ENCODE results near the gene HINT2. TPM values are rescaled to one million over a fixed set of nuclear protein-coding genes. Genes with fewer than 3 reads are reported as not detected.

The HINT2 gene
- total RNA-seq, 1 experiment from 2014 or later: 51.5 TPM

GRCh38 chr9:35842795-35843194 lies 28.0 kb upstream of the HINT2 start:
- TF ChIP-seq CTCF (conservative IDR thresholded peaks at IDR 0.05; ENCODE audit: low read depth, low read length): no peak
- TF ChIP-seq EZH2 (IDR thresholded peaks at IDR 0.05; ENCODE audit: borderline replicate concordance, low read depth, low read length, poor library complexity, severe bottlenecking): no peak
- ChIA-PET POLR2A (ENCODE audit: low non-redundant PET) (no interaction called here), CTCF (no interaction called here)
- intact Hi-C loops (cut with micrococcal nuclease; ENCODE audit: unreplicated experiment): no loop called here
- H3K4me1 ChIP-seq (ENCODE audit: insufficient read depth, low read length, poor library complexity, severe bottlenecking): no peaks in the 10 kb centered on the region
- no peaks in the 10 kb centered on the region for H3K27me3 ChIP-seq (replicated peaks; ENCODE audit: insufficient read depth, low read depth, low read length, poor library complexity)
- no peaks in the 10 kb centered on the region for H3K9me3 ChIP-seq (ENCODE audit: low read depth, low read length, poor library complexity, severe bottlenecking)
- no peak overlapping the region for H3K4me3 ChIP-seq (ENCODE audit: low read depth, low read length, poor library complexity, severe bottlenecking)
- H3K36me3 ChIP-seq (ENCODE audit: insufficient read depth, low read length, poor library complexity, severe bottlenecking): no peaks in the 10 kb centered on the region
- no peak for DNase-seq (ENCODE audit: low spot score)
- H3K27ac ChIP-seq (ENCODE audit: low read depth, low read length, poor library complexity, severe bottlenecking): no peak overlapping the region
- no TSS peak for BruUV-seq (replicated peaks)

- TF ChIP-seq CTCF (conservative IDR thresholded peaks at IDR 0.05; ENCODE audit: low read depth, low read length) (no peak), EZH2 (IDR thresholded peaks at IDR 0.05; ENCODE audit: borderline replicate concordance, low read depth, low read length, poor library complexity, severe bottlenecking) (no peak)
- intact Hi-C loops (cut with micrococcal nuclease; ENCODE audit: unreplicated experiment): no loop called here
- no TSS peak for BruUV-seq (replicated peaks)
- POLR2A ChIA-PET (ENCODE audit: low non-redundant PET): no interaction called here
- no peak overlapping the region for H3K27ac ChIP-seq (ENCODE audit: low read depth, low read length, poor library complexity, severe bottlenecking)
- CTCF ChIA-PET: no interaction called here
- H3K36me3 ChIP-seq (ENCODE audit: insufficient read depth, low read length, poor library complexity, severe bottlenecking): no peaks in the 10 kb centered on the region
- H3K27me3 ChIP-seq (replicated peaks; ENCODE audit: insufficient read depth, low read depth, low read length, poor library complexity): no peaks in the 10 kb centered on the region
- no peaks in the 10 kb centered on the region for H3K9me3 ChIP-seq (ENCODE audit: low read depth, low read length, poor library complexity, severe bottlenecking)
- H3K4me3 ChIP-seq (ENCODE audit: low read depth, low read length, poor library complexity, severe bottlenecking): no peak overlapping the region
- no peak for DNase-seq (ENCODE audit: low spot score)
- no peaks in the 10 kb centered on the region for H3K4me1 ChIP-seq (ENCODE audit: insufficient read depth, low read length, poor library complexity, severe bottlenecking)
Measured at GRCh38 chr9:35842020-35842745, 27.3 kb upstream of the HINT2 start.

GRCh38 chr9:35841645-35841900 lies 26.7 kb upstream of the HINT2 start:
- ChIA-PET CTCF (no interaction called here), POLR2A (ENCODE audit: low non-redundant PET) (no interaction called here)
- H3K9me3 ChIP-seq (ENCODE audit: low read depth, low read length, poor library complexity, severe bottlenecking): no peaks in the 10 kb centered on the region
- no peaks in the 10 kb centered on the region for H3K27me3 ChIP-seq (replicated peaks; ENCODE audit: insufficient read depth, low read depth, low read length, poor library complexity)
- intact Hi-C loops (cut with micrococcal nuclease; ENCODE audit: unreplicated experiment): no loop called here
- H3K36me3 ChIP-seq (ENCODE audit: insufficient read depth, low read length, poor library complexity, severe bottlenecking): no peaks in the 10 kb centered on the region
- no TSS peak for BruUV-seq (replicated peaks)
- no peak overlapping the region for H3K27ac ChIP-seq (ENCODE audit: low read depth, low read length, poor library complexity, severe bottlenecking)
- H3K4me1 ChIP-seq (ENCODE audit: insufficient read depth, low read length, poor library complexity, severe bottlenecking): no peaks in the 10 kb centered on the region
- no peak for DNase-seq (ENCODE audit: low spot score)
- no peak for TF ChIP-seq CTCF (conservative IDR thresholded peaks at IDR 0.05; ENCODE audit: low read depth, low read length)
- TF ChIP-seq EZH2 (IDR thresholded peaks at IDR 0.05; ENCODE audit: borderline replicate concordance, low read depth, low read length, poor library complexity, severe bottlenecking): no peak
- H3K4me3 ChIP-seq (ENCODE audit: low read depth, low read length, poor library complexity, severe bottlenecking): no peak overlapping the region

All from A673 (cell line).